Stimulated activated CD4-positive, alpha-beta T cell treated with anti-CD3 and anti-CD28 coated beads, Interleukin-12 subunit alpha, Interleukin-12 subunit beta, amount 100 ng/mL, for 48 hours (primary cell): ENCODE results near the gene NHP2.
"Not testable (repeated sequence)": the region's sequence is repeated elsewhere in the genome, so short reads cannot be mapped to it uniquely, and the experiment has no call there.

Source experiments
- DNase-seq, 3 donors: peaks; one replicate each; pipeline ENCODE4 v3.0.0-alpha.2; 2020; ENCODE audit warnings: low read depth in 2 of 3, low spot score in 1 of 3

NHP2 gene

GRCh38 chr5:178131446-178131996 is 22.2 kb downstream of the NHP2 start:
- no peak for DNase-seq

GRCh38 chr5:178130576-178131445 is 22.9 kb downstream of the NHP2 start, which contains the start of gene RMND5B:
Gene RMND5B (plus strand): TSS chr5:178131014. CDS start chr5:178138120, 7,106 bp downstream.
- peak; percentile 66 to 81 (median 69) for DNase-seq

- DNase-seq: not testable (repeated sequence)
These were observed 23.5 kb downstream of the NHP2 start for GRCh38 chr5:178130234-178130575.

GRCh38 chr5:178129296-178129695 is 24.4 kb downstream of the NHP2 start:
- no peak for DNase-seq

- DNase-seq: not testable (repeated sequence)
These were observed 26.2 kb downstream of the NHP2 start for GRCh38 chr5:178127300-178128009.

- no peak for DNase-seq
These were observed 27.1 kb downstream of the NHP2 start for GRCh38 chr5:178126556-178126955.

GRCh38 chr5:178125253-178125906 is 28.3 kb downstream of the NHP2 start:
- DNase-seq: no peak

- DNase-seq: no peak
These were observed 29.4 kb downstream of the NHP2 start for GRCh38 chr5:178123966-178124925.

- no peak for DNase-seq
These were observed 30.4 kb downstream of the NHP2 start for GRCh38 chr5:178123094-178123965.

- DNase-seq: no peak
These were observed 31.3 kb downstream of the NHP2 start for GRCh38 chr5:178122346-178122745.

- DNase-seq: no peak
These were observed 32.1 kb downstream of the NHP2 start for GRCh38 chr5:178121391-178122276.

GRCh38 chr5:178120607-178121357 is 32.9 kb downstream of the NHP2 start:
- peak; percentile 62 to 79 (median 63) for DNase-seq

- no peak for DNase-seq
These were observed 33.6 kb downstream of the NHP2 start for GRCh38 chr5:178119915-178120606.

- DNase-seq: no peak
These were observed 35.6 kb downstream of the NHP2 start for GRCh38 chr5:178117923-178118701.

- peak in 1 of 3 donors; percentile 29 for DNase-seq
These were observed 37.4 kb downstream of the NHP2 start for GRCh38 chr5:178116143-178116885.

- no peak for DNase-seq
These were observed 37.9 kb downstream of the NHP2 start for GRCh38 chr5:178115814-178116142.
